HepG2 (cell line): ENCODE measurements around the gene FGF19. TPM values are rescaled to one million over a fixed set of nuclear protein-coding genes. Genes with fewer than 3 reads are reported as not detected.

ENCODE experiments used
- ATAC-seq: fragments of 200-7000 bp; cut with Tn5 transposase; 3 replicates; pipeline ENCODE4 v1.9.1; 2020; ENCODE audit warnings: mild to moderate bottlenecking, moderate library complexity
- BruUV-seq: library from RNA; stranded (reverse); fragments of 400-500 nt; replicated peaks from 2 replicates; lab custom pipeline; 2021; lab: Mats Ljungman, UMichigan
- CTCF ChIA-PET: fragments of 300-600 bp; formaldehyde crosslinking; extraction: SDS; loops from one replicate; lab custom pipeline; 2021; ENCODE audit warnings: low total read pairs, inconsistent platforms, low intra/inter-chr PET ratio; lab: Yijun Ruan, JAX
- POLR2A ChIA-PET: fragments of 350-600 bp; sonication (Branson Sonifier 250); formaldehyde crosslinking; loops from one replicate; lab custom pipeline; 2020; ENCODE audit warnings: antibody characterized with exemption, inconsistent platforms; lab: Yijun Ruan, JAX
- DNase-seq: peaks from one replicate; pipeline ENCODE4 v3.0.0-alpha.2; 2015; ENCODE audit warnings: low spot score
- FAIRE-seq: peaks from 3 replicates; lab custom pipeline; 2011; peaks lifted over from hg19 to GRCh38; lab: Jason Lieb, UNC
- H2AFZ ChIP-seq: one replicate; pipeline ENCODE4 v1.6.1; 2011; ENCODE audit warnings: low read length, inconsistent platforms
- H3K27ac ChIP-seq: fragments of 300-600 bp; 3 replicates; pipeline ENCODE4 v1.8.0; 2011; ENCODE audit warnings: mixed run types, mild to moderate bottlenecking, mixed read lengths, low read length, inconsistent platforms; ENCODE audit not compliant: insufficient read depth; ENCODE audit errors: extremely low read length
- H3K27me3 ChIP-seq, 2 experiments: fragments of 200-600 bp in 1 of 2; 2 replicates in 1 of 2; 3 replicates in 1 of 2; pipeline versions ENCODE4 v1.6.0 to v1.8.0; 2011; ENCODE audit warnings: low read length in 2 of 2, mild to moderate bottlenecking in 2 of 2, moderate library complexity in 2 of 2, inconsistent platforms in 1 of 2; ENCODE audit not compliant: insufficient read depth in 2 of 2, control insufficient read depth in 1 of 2
- H3K36me3 ChIP-seq, 2 experiments: fragments of 200-600 bp in 1 of 2; replicated peaks in 1 of 2; 2 replicates in 1 of 2; 3 replicates in 1 of 2; pipeline versions ENCODE4 v1.5.1 to v1.8.0; 2011; ENCODE audit warnings: low read length in 2 of 2, inconsistent platforms in 1 of 2; ENCODE audit not compliant: insufficient read depth in 2 of 2, control insufficient read depth in 1 of 2
- H3K4me1 ChIP-seq: 2 replicates; pipeline ENCODE4 v1.5.1; 2012; ENCODE audit warnings: low read length, inconsistent platforms; ENCODE audit not compliant: insufficient read depth
- H3K4me2 ChIP-seq: 2 replicates; pipeline ENCODE4 v1.6.0; 2011; ENCODE audit warnings: low read depth, low read length, inconsistent platforms
- H3K4me3 ChIP-seq, 3 experiments: fragments of 200-600 bp in 1 of 3; sonication (generic), shearing (Covaris generic) in 1 of 3; replicated peaks in 1 of 3; 2 replicates each; pipeline ENCODE4 v1.5.1; 2011 to 2016; ENCODE audit warnings: low read length in 3 of 3, inconsistent platforms in 2 of 3, low read depth in 2 of 3, mild to moderate bottlenecking in 2 of 3, control low read depth in 1 of 3, mixed read lengths in 1 of 3; ENCODE audit not compliant: insufficient read depth in 1 of 3
- H3K79me2 ChIP-seq: one replicate; pipeline ENCODE4 v1.6.1; 2011; ENCODE audit warnings: low read length, inconsistent platforms; ENCODE audit not compliant: insufficient read depth
- H3K9ac ChIP-seq: 2 replicates; pipeline ENCODE4 v1.6.0; 2011; ENCODE audit warnings: mild to moderate bottlenecking, low read depth, low read length, inconsistent platforms; ENCODE audit not compliant: insufficient read depth
- H3K9me3 ChIP-seq: 2 replicates; pipeline ENCODE4 v1.5.1; 2012; ENCODE audit warnings: mild to moderate bottlenecking, low read length
- H4K20me1 ChIP-seq: 2 replicates; pipeline ENCODE4 v1.6.0; 2011; ENCODE audit warnings: inconsistent platforms, mild to moderate bottlenecking, low read length, moderate library complexity; ENCODE audit not compliant: insufficient read depth
- EHMT2 ChIP-seq: fragments of 200-600 bp; sonication (generic); IDR thresholded peaks from 2 replicates; pipeline ENCODE4 v1.7.0; 2017; ENCODE audit warnings: antibody characterized with exemption, low read depth, low read length, borderline replicate concordance
- GATAD1 ChIP-seq: IDR thresholded peaks from 2 replicates; pipeline ENCODE4 v1.6.1; 2016; ENCODE audit warnings: missing genetic modification reagents, missing compliant biosample characterization
- HNRNPH1 ChIP-seq: fragments of 200-400 bp; formaldehyde crosslinking; optimal IDR thresholded peaks from 2 replicates; pipeline ENCODE3; 2017; ENCODE audit warnings: mild to moderate bottlenecking, low read depth, low read length
- IKZF4 ChIP-seq: sonication (generic); formaldehyde crosslinking; IDR thresholded peaks from 2 replicates; pipeline ENCODE4 v1.5.1; 2020; ENCODE audit warnings: borderline replicate concordance, mild to moderate bottlenecking, low read depth, missing genetic modification reagents; ENCODE audit errors: not compliant biosample characterization
- IRF2 ChIP-seq: IDR thresholded peaks from 2 replicates; pipeline ENCODE4 v1.6.1; 2018; ENCODE audit warnings: missing genetic modification reagents, missing compliant biosample characterization
- KDM4B ChIP-seq: sonication (generic); formaldehyde crosslinking; IDR thresholded peaks from 2 replicates; pipeline ENCODE4 v1.4.0; 2020; ENCODE audit warnings: missing genetic modification reagents
- RARA ChIP-seq: IDR thresholded peaks from 2 replicates; pipeline ENCODE4 v1.6.1; 2016; ENCODE audit warnings: missing genetic modification reagents, missing compliant biosample characterization
- ZNF232 ChIP-seq: sonication (generic); formaldehyde crosslinking; IDR thresholded peaks from 2 replicates; pipeline ENCODE4 v1.4.0; 2020; ENCODE audit warnings: missing genetic modification reagents, borderline replicate concordance
- ZNF317 ChIP-seq: sonication (generic); formaldehyde crosslinking; IDR thresholded peaks from 2 replicates; pipeline ENCODE4 v1.5.0; 2020; ENCODE audit warnings: mild to moderate bottlenecking, missing genetic modification reagents
- WGBS: methylation state at CpG from one replicate; pipeline ENCODE4 v1.1.6; 2017; ENCODE audit warnings: low lambda C conversion rate; 5-methylcytosine and 5-hydroxymethylcytosine counted together
- in situ Hi-C: cut with HindIII; loops from 2 replicates; pipeline ENCODE4 v1.10.0; 2017; ENCODE audit warnings: low pct_unique_long_range_greater_than_20kb; ENCODE audit not compliant: extremely low pct_ligation_motif_present
- intact Hi-C: fragments of 100-400 bp; cut with micrococcal nuclease; formaldehyde crosslinking; loops from one replicate; pipeline ENCODE4 v1.10.0; 2022; ENCODE audit not compliant: unreplicated experiment
- polyA plus RNA-seq, 8 experiments: library from polyadenylated mRNA; depleted of rRNA in 3 of 8; stranded (reverse) in 7 of 8; unstranded in 1 of 8; fragments of >200 nt; fragmentation: Illumina TruSeq in 4 of 8; extraction: Trizol in 4 of 8; gene quantifications; 2 replicates each; pipeline versions ENCODE4 v1.2.1 to v1.2.3, GENCODE V29; 2011 to 2016; ENCODE audit warnings: low read depth in 4 of 8, missing spikeins in 1 of 8, mixed read lengths in 1 of 8; ENCODE audit not compliant: insufficient read depth in 1 of 8
- total RNA-seq, 5 experiments: library from RNA; depleted of rRNA; stranded (reverse); fragments of >200 nt; fragmentation: Illumina TruSeq; extraction: Trizol; gene quantifications; 2 replicates each; pipeline ENCODE4 v1.2.3, GENCODE V29; 2016; ENCODE audit warnings: low read depth in 1 of 5
- TF ChIP-seq, protein P1 (sequence below): sonication (generic); formaldehyde crosslinking; IDR thresholded peaks from 2 replicates; pipeline ENCODE4 v1.5.0; 2020; ENCODE audit warnings: mild to moderate bottlenecking, missing genetic modification reagents
- TF ChIP-seq, protein P2 (sequence below): sonication (generic); formaldehyde crosslinking; IDR thresholded peaks from 2 replicates; pipeline ENCODE4 v1.8.0; 2023; ENCODE audit warnings: mild to moderate bottlenecking, missing genetic modification reagents
- TF ChIP-seq, protein P3 (sequence below): sonication (generic); formaldehyde crosslinking; IDR thresholded peaks from 2 replicates; pipeline ENCODE4 v1.4.0; 2020; ENCODE audit warnings: missing genetic modification reagents
- TF ChIP-seq, protein P4 (sequence below): sonication (generic); formaldehyde crosslinking; conservative IDR thresholded peaks from 2 replicates; pipeline ENCODE4 v1.4.0; 2020; ENCODE audit warnings: missing genetic modification reagents
- TF ChIP-seq, protein P5 (sequence below), 2 experiments: sonication (generic) in 1 of 2; formaldehyde crosslinking in 1 of 2; IDR thresholded peaks; 2 replicates each; pipeline versions ENCODE4 v1.4.0 to v1.6.1; 2018 to 2020; ENCODE audit warnings: missing genetic modification reagents in 2 of 2, borderline replicate concordance in 1 of 2, low read depth in 1 of 2, mild to moderate bottlenecking in 1 of 2, missing biosample characterization in 1 of 2

Gene FGF19
- total and polyA plus RNA-seq, 2 of the 13 experiments (the other 11 are each of a cell fraction or from before 2014, with no cell fraction given), result 0.07 TPM; not detected in 1

DNA sequence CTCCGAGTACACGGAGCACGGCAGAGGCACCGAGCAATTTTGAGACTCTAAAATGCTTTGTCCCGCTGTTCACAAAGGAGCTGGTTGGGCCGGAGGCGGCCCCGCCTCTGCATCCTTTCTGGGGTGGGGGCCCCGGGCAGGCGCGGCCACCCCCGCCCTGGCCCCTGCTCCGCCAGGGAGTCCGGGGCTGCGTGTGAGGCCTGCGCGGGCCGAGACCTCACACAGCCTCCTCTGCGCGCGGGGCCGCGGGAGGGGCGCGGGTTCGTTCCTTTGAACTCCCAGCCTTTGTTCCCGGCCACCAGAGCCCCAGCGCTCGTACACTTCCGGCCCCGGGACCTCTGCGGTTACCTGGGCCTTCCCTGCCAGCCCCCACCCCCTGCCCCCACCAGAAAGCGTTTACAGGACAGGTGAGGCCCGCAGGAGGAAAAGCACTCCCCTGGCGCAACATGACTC lies 1.6 kb downstream of the FGF19 start:
- ChIA-PET POLR2A (no interaction called here), CTCF (no interaction called here)
- ATAC-seq (peak; percentile 45), DNase-seq (peak; percentile 69), FAIRE-seq (no peak)
- Histone ChIP-seq H3K9me3 (no peaks in the 10 kb centered on the region), H3K4me3 (peak overlapping the region in 1 of 3 experiments; percentile 35; a peak in 1 of 6 replicates), H3K9ac (peak overlapping the region; percentile 25), H3K27ac (peak overlapping the region; percentile 74), H2AFZ (no peak overlapping the region), H3K79me2 (no peaks in the 10 kb centered on the region), H4K20me1 (no peaks in the 10 kb centered on the region), H3K27me3 (peaks cover 0 to 8% of the 10 kb centered on the region in 2 experiments; a peak in 1 of 5 replicates), H3K4me1 (peaks cover 79% of the 10 kb centered on the region), H3K4me2 (peak overlapping the region; percentile 57), H3K36me3 (no peaks in the 10 kb centered on the region)
- WGBS, result 4% methylated on average over 16 of the region's 35 CpGs
- no TSS peak for BruUV-seq
- in situ Hi-C loops, result no loop called here
- intact Hi-C loops, result no loop called here
- TF ChIP-seq KDM4B (no peak), RARA (peak; percentile 83), ZNF232 (no peak), HNRNPH1 (no peak), EHMT2 (no peak), IRF2 (CRISPR knock-in tag) (peak; percentile 64), GATAD1 (CRISPR knock-in tag) (0 out of 2 replicates have a peak, but pooled peaks have one; percentile 37), IKZF4 (CRISPR knock-in tag) (no peak), ZNF317 (CRISPR knock-in tag) (no peak)
- TF ChIP-seq, protein P1, sequence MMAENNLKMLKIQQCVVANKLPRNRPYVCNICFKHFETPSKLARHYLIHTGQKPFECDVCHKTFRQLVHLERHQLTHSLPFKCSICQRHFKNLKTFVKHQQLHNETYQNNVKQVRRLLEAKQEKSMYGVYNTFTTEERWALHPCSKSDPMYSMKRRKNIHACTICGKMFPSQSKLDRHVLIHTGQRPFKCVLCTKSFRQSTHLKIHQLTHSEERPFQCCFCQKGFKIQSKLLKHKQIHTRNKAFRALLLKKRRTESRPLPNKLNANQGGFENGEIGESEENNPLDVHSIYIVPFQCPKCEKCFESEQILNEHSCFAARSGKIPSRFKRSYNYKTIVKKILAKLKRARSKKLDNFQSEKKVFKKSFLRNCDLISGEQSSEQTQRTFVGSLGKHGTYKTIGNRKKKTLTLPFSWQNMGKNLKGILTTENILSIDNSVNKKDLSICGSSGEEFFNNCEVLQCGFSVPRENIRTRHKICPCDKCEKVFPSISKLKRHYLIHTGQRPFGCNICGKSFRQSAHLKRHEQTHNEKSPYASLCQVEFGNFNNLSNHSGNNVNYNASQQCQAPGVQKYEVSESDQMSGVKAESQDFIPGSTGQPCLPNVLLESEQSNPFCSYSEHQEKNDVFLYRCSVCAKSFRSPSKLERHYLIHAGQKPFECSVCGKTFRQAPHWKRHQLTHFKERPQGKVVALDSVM, result peak; percentile 88
- TF ChIP-seq, protein P2, sequence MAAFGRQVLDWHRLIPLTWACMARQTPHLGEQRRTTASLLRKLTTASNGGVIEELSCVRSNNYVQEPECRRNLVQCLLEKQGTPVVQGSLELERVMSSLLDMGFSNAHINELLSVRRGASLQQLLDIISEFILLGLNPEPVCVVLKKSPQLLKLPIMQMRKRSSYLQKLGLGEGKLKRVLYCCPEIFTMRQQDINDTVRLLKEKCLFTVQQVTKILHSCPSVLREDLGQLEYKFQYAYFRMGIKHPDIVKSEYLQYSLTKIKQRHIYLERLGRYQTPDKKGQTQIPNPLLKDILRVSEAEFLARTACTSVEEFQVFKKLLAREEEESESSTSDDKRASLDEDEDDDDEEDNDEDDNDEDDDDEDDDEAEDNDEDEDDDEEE, result no peak
- TF ChIP-seq, protein P3, sequence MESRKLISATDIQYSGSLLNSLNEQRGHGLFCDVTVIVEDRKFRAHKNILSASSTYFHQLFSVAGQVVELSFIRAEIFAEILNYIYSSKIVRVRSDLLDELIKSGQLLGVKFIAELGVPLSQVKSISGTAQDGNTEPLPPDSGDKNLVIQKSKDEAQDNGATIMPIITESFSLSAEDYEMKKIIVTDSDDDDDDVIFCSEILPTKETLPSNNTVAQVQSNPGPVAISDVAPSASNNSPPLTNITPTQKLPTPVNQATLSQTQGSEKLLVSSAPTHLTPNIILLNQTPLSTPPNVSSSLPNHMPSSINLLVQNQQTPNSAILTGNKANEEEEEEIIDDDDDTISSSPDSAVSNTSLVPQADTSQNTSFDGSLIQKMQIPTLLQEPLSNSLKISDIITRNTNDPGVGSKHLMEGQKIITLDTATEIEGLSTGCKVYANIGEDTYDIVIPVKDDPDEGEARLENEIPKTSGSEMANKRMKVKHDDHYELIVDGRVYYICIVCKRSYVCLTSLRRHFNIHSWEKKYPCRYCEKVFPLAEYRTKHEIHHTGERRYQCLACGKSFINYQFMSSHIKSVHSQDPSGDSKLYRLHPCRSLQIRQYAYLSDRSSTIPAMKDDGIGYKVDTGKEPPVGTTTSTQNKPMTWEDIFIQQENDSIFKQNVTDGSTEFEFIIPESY (CRISPR knock-in tag), result peak; percentile 25; the same call in 1 of the 2 replicates
- TF ChIP-seq, protein P4, sequence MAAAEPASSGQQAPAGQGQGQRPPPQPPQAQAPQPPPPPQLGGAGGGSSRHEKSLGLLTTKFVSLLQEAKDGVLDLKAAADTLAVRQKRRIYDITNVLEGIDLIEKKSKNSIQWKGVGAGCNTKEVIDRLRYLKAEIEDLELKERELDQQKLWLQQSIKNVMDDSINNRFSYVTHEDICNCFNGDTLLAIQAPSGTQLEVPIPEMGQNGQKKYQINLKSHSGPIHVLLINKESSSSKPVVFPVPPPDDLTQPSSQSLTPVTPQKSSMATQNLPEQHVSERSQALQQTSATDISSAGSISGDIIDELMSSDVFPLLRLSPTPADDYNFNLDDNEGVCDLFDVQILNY (CRISPR knock-in tag), result no peak
- TF ChIP-seq, protein P5, sequence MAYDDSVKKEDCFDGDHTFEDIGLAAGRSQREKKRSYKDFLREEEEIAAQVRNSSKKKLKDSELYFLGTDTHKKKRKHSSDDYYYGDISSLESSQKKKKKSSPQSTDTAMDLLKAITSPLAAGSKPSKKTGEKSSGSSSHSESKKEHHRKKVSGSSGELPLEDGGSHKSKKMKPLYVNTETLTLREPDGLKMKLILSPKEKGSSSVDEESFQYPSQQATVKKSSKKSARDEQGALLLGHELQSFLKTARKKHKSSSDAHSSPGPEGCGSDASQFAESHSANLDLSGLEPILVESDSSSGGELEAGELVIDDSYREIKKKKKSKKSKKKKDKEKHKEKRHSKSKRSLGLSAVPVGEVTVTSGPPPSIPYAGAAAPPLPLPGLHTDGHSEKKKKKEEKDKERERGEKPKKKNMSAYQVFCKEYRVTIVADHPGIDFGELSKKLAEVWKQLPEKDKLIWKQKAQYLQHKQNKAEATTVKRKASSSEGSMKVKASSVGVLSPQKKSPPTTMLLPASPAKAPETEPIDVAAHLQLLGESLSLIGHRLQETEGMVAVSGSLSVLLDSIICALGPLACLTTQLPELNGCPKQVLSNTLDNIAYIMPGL (CRISPR knock-in tag; IDR thresholded peaks at IDR 0.05; ENCODE audit: borderline replicate concordance in 1 of 2, low read depth in 1 of 2), result peak; percentile 38 to 43; a peak in 1 of 4 replicates
